HG02870 (cell line): ENCODE measurements around the gene INHA.

Experiments
- ATAC-seq: cut with Tn5 transposase; IDR thresholded peaks from one replicate; pipeline ENCODE4 v1.9.1; 2021; ENCODE audit warnings: mild to moderate bottlenecking, moderate library complexity; ENCODE audit not compliant: unreplicated experiment

The INHA gene, protein sequence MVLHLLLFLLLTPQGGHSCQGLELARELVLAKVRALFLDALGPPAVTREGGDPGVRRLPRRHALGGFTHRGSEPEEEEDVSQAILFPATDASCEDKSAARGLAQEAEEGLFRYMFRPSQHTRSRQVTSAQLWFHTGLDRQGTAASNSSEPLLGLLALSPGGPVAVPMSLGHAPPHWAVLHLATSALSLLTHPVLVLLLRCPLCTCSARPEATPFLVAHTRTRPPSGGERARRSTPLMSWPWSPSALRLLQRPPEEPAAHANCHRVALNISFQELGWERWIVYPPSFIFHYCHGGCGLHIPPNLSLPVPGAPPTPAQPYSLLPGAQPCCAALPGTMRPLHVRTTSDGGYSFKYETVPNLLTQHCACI

GRCh38 chr2:219572237-219573001 is at the start of gene INHA:
Gene INHA, plus strand, starts transcription at chr2:219572310. Its CDS starts 65 bp downstream, at chr2:219572375.
- no peak for ATAC-seq

- no peak for ATAC-seq
Measured at GRCh38 chr2:219523031-219523671, 49.0 kb upstream of the INHA start.

DNA sequence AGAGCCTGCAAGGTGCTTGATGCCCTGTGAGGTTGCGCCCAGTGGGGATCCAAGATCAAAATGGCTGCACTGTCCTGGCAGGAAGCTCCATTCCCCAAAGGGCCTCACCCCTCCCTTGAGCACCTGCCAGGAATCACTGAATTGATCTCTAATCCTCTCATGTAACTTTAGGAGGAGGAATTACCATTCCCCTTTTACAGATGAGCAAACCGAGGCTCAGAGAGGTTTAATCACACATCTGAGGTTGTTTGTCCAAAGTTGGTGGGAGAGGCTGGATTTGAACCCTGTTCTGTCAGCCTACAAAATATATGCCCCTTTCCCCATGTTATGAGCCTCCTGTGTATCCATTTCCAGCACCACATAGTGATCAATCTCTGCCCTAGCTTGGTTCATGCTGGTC is 47.3 kb upstream of the INHA start:
- ATAC-seq, result no peak

- no peak for ATAC-seq
Measured at GRCh38 chr2:219525533-219526232, 46.4 kb upstream of the INHA start.

DNA sequence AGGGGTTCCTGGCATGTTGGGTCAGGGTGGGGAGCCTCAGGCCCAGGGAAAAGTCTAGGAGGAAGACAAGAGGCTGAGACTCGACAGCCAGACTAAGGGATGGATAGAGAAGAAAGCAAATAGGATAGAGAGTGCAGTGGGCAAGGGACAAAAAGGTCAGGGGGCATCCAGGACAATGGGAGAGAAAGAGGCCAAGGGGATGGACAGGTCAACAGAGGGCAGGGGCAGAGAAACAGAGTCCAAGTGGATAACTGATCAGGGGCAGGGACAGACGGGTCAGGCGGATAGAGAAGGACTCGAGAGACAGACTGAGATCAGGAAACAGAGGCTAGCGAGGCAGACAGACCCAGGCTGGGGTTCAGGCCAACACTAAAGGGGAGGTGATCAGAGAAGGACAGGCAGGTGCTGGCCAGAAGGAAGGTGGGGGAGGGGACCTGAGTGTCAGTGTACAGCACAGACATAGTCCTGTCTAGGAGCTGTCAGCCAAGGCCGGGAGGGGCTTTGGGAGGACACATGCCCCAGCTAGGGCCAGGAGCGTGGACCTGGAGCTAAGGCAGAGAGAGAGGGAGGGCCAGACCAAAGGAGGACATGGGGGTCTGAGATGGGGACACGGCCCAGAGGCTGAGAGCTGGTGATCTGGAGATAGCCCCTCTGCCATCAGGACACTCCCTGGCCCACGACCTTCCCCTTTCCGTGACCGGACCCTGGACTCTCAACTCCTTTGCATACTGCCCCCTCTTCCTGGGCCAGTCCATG is 45.6 kb upstream of the INHA start:
- ATAC-seq, result no peak

GRCh38 chr2:219527076-219527394 is 45.1 kb upstream of the INHA start:
- ATAC-seq, result no peak

- ATAC-seq, result no peak
Measured at GRCh38 chr2:219527472-219527871, 44.6 kb upstream of the INHA start.

- peak; percentile 92 for ATAC-seq
Measured at GRCh38 chr2:219530048-219530963, 41.8 kb upstream of the INHA start.

DNA sequence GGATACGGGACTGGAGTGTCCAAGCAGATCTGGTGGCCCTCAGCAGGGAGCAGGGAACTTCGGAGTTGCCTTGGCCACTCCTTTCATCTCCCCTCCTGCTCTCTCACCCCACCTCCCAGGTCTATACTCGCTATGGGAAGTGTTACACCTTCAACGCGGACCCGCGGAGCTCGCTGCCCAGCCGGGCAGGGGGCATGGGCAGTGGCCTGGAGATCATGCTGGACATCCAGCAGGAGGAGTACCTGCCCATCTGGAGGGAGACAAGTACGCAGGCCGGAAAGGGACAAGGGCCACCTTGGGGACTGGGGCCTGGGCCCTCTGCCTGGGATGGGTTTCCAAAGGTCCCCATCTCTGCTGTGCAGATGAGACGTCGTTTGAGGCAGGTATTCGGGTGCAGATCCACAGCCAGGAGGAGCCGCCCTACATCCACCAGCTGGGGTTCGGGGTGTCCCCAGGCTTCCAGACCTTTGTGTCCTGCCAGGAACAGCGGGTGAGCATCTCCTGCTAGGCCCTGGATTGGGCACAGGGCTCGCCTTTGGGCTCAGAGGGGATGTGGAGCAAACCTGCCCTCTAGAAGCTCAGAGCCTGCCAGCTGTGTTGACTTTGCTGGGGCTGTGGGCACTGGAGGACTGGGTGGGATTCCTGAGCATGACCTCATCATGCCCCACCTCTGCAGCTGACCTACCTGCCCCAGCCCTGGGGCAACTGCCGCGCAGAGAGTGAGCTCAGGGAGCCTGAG is 40.3 kb upstream of the INHA start:
- no peak for ATAC-seq

GRCh38 chr2:219532378-219532649 is 39.8 kb upstream of the INHA start:
- ATAC-seq, result no peak

GRCh38 chr2:219533930-219534661 is 38.0 kb upstream of the INHA start:
- no peak for ATAC-seq

DNA sequence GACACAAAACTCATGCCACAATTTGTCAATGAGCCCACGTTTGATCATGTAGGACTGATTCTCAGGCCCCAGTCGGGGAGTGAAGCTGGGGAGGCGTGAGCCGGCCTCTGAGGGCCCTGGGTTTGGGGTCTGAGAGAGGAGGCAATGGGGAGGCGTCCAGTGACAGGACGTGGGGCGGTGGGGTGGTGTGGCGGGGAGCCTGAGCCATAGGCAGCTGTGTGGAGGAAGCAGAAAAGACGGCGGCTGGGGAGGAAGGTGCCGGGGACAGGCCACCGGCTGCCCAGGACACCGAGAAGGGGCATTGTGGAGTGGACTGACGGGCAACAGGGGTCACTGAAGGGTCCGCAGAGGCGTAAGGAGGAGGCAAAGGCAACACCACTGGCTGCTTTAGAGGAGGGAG is 35.7 kb upstream of the INHA start:
- ATAC-seq, result no peak

DNA sequence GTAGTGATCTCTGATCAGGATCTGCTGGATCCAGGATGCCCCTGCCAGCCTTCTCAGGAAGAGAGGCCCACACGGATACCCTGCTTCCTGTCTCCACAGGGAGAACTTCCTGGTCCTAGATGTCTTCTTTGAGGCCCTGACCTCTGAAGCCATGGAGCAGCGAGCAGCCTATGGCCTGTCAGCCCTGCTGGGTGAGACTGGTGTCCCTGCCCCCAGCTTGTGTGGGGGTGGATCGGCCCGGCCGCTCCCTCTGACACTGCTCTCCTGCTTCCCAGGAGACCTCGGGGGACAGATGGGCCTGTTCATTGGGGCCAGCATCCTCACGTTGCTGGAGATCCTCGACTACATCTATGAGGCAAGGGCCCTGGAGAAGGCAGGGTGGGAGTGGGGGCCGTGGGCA is 35.1 kb upstream of the INHA start:
- no peak for ATAC-seq

- no peak for ATAC-seq
Measured at GRCh38 chr2:219537657-219538488, 34.2 kb upstream of the INHA start.

DNA sequence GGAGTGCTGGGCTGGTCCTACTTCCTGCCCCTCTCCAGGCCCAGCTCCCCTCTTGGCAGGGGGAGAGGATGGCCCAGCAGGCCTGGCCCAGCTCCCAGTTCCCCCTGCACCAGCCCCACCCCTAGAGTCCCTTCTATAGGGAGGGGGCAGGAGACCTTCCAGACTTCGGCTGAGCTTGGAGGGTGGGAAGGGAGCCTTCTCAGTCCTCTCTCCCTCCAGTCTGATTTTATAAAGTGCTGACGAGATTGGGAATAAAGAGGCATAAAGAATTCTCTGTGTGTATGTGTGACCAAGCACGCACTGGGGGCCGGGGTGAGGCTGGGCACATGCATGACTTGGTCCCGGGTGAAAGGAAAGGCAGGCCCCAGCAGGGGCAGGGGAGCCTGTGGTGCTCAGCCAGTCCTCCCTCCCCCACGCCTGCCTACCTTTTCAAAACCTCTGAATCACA is 33.6 kb upstream of the INHA start:
- ATAC-seq, result no peak

- ATAC-seq, result no peak
Measured at GRCh38 chr2:219538956-219539788, 32.9 kb upstream of the INHA start.
